HEK293 (cell line): ENCODE results near the gene CDCA3.

Experiments used
- GFI1B ChIP-seq: fragments of 450-650 bp; formaldehyde crosslinking; IDR thresholded peaks from 2 replicates; pipeline ENCODE4 v1.5.1; 2016; ENCODE audit warnings: missing biosample characterization, missing genetic modification characterization
- GLI4 ChIP-seq: fragments of 450-650 bp; formaldehyde crosslinking; IDR thresholded peaks from 2 replicates; pipeline ENCODE4 v1.5.1; 2016; ENCODE audit warnings: missing biosample characterization, missing genetic modification characterization
- OVOL3 ChIP-seq: fragments of 450-650 bp; formaldehyde crosslinking; IDR thresholded peaks from 2 replicates; pipeline ENCODE4 v1.5.1; 2016; ENCODE audit warnings: missing biosample characterization, missing genetic modification characterization
- SETDB1 ChIP-seq: IDR thresholded peaks from one replicate; pipeline ENCODE4 v1.6.1; 2017; ENCODE audit warnings: mild to moderate bottlenecking, low read length, moderate library complexity, mixed read lengths; ENCODE audit not compliant: insufficient read length
- SP2 ChIP-seq: fragments of 450-650 bp; formaldehyde crosslinking; IDR thresholded peaks from 2 replicates; pipeline ENCODE4 v1.5.1; 2016; ENCODE audit warnings: missing biosample characterization, missing genetic modification characterization
- ZFP41 ChIP-seq: fragments of 450-650 bp; formaldehyde crosslinking; IDR thresholded peaks from 2 replicates; pipeline ENCODE4 v1.5.1; 2016; ENCODE audit warnings: missing biosample characterization, missing genetic modification characterization, borderline replicate concordance
- ZFP69B ChIP-seq: fragments of 450-650 bp; formaldehyde crosslinking; IDR thresholded peaks from 2 replicates; pipeline ENCODE4 v1.5.1; 2016; ENCODE audit warnings: missing biosample characterization, missing genetic modification characterization
- ZNF140 ChIP-seq: fragments of 450-650 bp; formaldehyde crosslinking; IDR thresholded peaks from 2 replicates; pipeline ENCODE4 v1.5.1; 2016; ENCODE audit warnings: missing biosample characterization, missing genetic modification characterization
- ZNF157 ChIP-seq: fragments of 450-650 bp; formaldehyde crosslinking; IDR thresholded peaks from 2 replicates; pipeline ENCODE4 v1.5.1; 2016; ENCODE audit warnings: missing biosample characterization, missing genetic modification characterization
- ZNF169 ChIP-seq: fragments of 450-650 bp; formaldehyde crosslinking; IDR thresholded peaks from 2 replicates; pipeline ENCODE4 v1.5.1; 2016; ENCODE audit warnings: missing biosample characterization, missing genetic modification characterization
- ZNF2 ChIP-seq: fragments of 450-650 bp; formaldehyde crosslinking; IDR thresholded peaks from 2 replicates; pipeline ENCODE4 v1.5.1; 2016; ENCODE audit warnings: missing biosample characterization, missing genetic modification characterization
- ZNF24 ChIP-seq: fragments of 450-650 bp; formaldehyde crosslinking; IDR thresholded peaks from 2 replicates; pipeline ENCODE4 v1.5.1; 2016; ENCODE audit warnings: missing biosample characterization, missing genetic modification characterization
- ZNF248 ChIP-seq: fragments of 450-650 bp; formaldehyde crosslinking; IDR thresholded peaks from 2 replicates; pipeline ENCODE4 v1.5.1; 2017; ENCODE audit warnings: missing biosample characterization, missing genetic modification characterization
- ZNF391 ChIP-seq: fragments of 450-650 bp; formaldehyde crosslinking; IDR thresholded peaks from 2 replicates; pipeline ENCODE4 v1.5.1; 2016; ENCODE audit warnings: low read depth, missing biosample characterization, missing genetic modification characterization, borderline replicate concordance
- ZNF416 ChIP-seq: fragments of 450-650 bp; formaldehyde crosslinking; IDR thresholded peaks from 2 replicates; pipeline ENCODE4 v1.5.1; 2016; ENCODE audit warnings: missing biosample characterization, missing genetic modification characterization
- ZNF626 ChIP-seq: fragments of 450-650 bp; sonication (Bioruptor Pico); formaldehyde crosslinking; IDR thresholded peaks from 2 replicates; pipeline ENCODE4 v1.5.1; 2018; ENCODE audit warnings: missing biosample characterization, missing genetic modification characterization, inconsistent platforms
- ZNF654 ChIP-seq: fragments of 450-650 bp; formaldehyde crosslinking; IDR thresholded peaks from 2 replicates; pipeline ENCODE4 v1.5.1; 2016; ENCODE audit warnings: low read depth, missing biosample characterization, missing genetic modification characterization
- ZNF664 ChIP-seq: fragments of 450-650 bp; formaldehyde crosslinking; IDR thresholded peaks from 2 replicates; pipeline ENCODE4 v1.5.1; 2016; ENCODE audit warnings: missing biosample characterization, missing genetic modification characterization
- ZNF701 ChIP-seq: fragments of 450-650 bp; formaldehyde crosslinking; IDR thresholded peaks from 2 replicates; pipeline ENCODE4 v1.5.1; 2016; ENCODE audit warnings: missing biosample characterization, missing genetic modification characterization
- ZNF707 ChIP-seq: fragments of 450-650 bp; formaldehyde crosslinking; IDR thresholded peaks from 2 replicates; pipeline ENCODE4 v1.5.1; 2016; ENCODE audit warnings: missing biosample characterization, missing genetic modification characterization
- ZNF76 ChIP-seq: fragments of 450-650 bp; formaldehyde crosslinking; IDR thresholded peaks from 2 replicates; pipeline ENCODE4; 2016; ENCODE audit warnings: low read depth, missing biosample characterization, missing genetic modification characterization, borderline replicate concordance
- ZNF792 ChIP-seq: fragments of 450-650 bp; formaldehyde crosslinking; IDR thresholded peaks from 2 replicates; pipeline ENCODE4 v1.5.1; 2016; ENCODE audit warnings: missing biosample characterization, missing genetic modification characterization
- ZSCAN23 ChIP-seq: fragments of 450-650 bp; formaldehyde crosslinking; IDR thresholded peaks from 2 replicates; pipeline ENCODE4 v1.5.1; 2016; ENCODE audit warnings: missing biosample characterization, missing genetic modification characterization
- TF ChIP-seq, protein P1 (sequence below): fragments of 450-650 bp; formaldehyde crosslinking; IDR thresholded peaks from 2 replicates; pipeline ENCODE4 v1.5.1; 2017; ENCODE audit warnings: missing biosample characterization, missing genetic modification characterization
- TF ChIP-seq, protein P2 (sequence below): fragments of 450-650 bp; formaldehyde crosslinking; IDR thresholded peaks from 2 replicates; pipeline ENCODE4 v1.5.1; 2016; ENCODE audit warnings: missing biosample characterization, missing genetic modification characterization, borderline replicate concordance
- TF ChIP-seq, protein P3 (sequence below): fragments of 450-650 bp; formaldehyde crosslinking; IDR thresholded peaks from 2 replicates; pipeline ENCODE4 v1.5.1; 2016; ENCODE audit warnings: missing biosample characterization, missing genetic modification characterization
- TF ChIP-seq, protein P4 (sequence below): fragments of 450-650 bp; formaldehyde crosslinking; IDR thresholded peaks from 2 replicates; pipeline ENCODE4 v1.5.1; 2017; ENCODE audit warnings: missing biosample characterization, missing genetic modification characterization
- TF ChIP-seq, protein P5 (sequence below): fragments of 450-650 bp; formaldehyde crosslinking; conservative IDR thresholded peaks from 2 replicates; pipeline ENCODE4 v1.5.1; 2016; ENCODE audit warnings: low read depth, missing biosample characterization, missing genetic modification characterization

CDCA3 gene

DNA sequence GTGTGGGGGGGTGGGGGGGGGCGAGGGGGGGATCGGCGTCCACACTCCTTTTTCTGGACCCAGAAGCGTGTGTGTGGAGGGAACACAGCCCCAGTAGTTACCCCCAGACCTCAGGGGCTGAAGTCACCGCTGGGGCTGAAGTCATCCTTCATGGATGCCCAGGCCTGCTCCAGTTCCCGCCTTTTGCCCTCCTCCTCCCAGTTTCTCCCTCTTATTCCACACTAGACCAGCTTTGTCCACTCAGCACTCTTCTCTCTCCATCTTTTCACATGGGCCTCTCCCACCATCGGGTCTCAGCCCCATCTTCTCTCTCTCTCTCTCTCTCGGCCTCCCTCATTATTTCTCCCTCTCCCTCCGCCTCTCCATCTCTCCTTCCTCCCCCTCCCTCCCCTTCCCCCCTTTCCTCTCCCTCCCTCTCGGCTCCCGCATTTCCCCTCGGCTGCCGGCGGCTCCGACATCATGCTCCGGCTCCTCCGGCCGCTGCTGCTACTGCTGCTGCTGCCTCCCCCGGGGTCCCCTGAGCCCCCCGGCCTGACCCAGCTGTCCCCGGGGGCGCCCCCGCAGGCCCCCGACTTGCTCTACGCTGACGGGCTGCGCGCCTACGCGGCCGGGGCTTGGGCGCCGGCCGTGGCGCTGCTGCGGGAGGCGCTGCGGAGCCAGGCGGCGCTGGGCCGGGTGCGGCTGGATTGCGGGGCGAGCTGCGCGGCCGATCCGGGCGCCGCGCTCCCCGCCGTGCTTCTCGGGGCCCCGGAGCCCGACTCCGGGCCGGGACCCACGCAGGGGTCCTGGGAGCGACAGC, 22.9 kb downstream of the CDCA3 start, which contains the start of gene P3H3 (continued):
- peak; percentile 80 for TF ChIP-seq SP2 (tag by site-specific recombination)
- no peak for TF ChIP-seq ZNF707 (tag by site-specific recombination)
- TF ChIP-seq ZNF157 (tag by site-specific recombination), result no peak
- peak; percentile 59; the same call in 1 of the 2 replicates for TF ChIP-seq ZNF24 (tag by site-specific recombination)
- TF ChIP-seq GFI1B (tag by site-specific recombination), result no peak
- TF ChIP-seq ZSCAN23, result peak; percentile 67; the same call in 1 of the 2 replicates
- TF ChIP-seq ZNF654 (tag by site-specific recombination), result no peak
- peak; percentile 63; the same call in 1 of the 2 replicates for TF ChIP-seq ZNF391 (tag by site-specific recombination)
- peak; percentile 92; the same call in 1 of the 2 replicates for TF ChIP-seq GLI4 (tag by site-specific recombination)
- TF ChIP-seq ZNF416 (tag by site-specific recombination), result no peak
- TF ChIP-seq ZNF701 (tag by site-specific recombination), result peak; percentile 55; the same call in 1 of the 2 replicates
- no peak for TF ChIP-seq SETDB1
- TF ChIP-seq, protein P1, sequence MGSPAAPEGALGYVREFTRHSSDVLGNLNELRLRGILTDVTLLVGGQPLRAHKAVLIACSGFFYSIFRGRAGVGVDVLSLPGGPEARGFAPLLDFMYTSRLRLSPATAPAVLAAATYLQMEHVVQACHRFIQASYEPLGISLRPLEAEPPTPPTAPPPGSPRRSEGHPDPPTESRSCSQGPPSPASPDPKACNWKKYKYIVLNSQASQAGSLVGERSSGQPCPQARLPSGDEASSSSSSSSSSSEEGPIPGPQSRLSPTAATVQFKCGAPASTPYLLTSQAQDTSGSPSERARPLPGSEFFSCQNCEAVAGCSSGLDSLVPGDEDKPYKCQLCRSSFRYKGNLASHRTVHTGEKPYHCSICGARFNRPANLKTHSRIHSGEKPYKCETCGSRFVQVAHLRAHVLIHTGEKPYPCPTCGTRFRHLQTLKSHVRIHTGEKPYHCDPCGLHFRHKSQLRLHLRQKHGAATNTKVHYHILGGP (tag by site-specific recombination), result peak; percentile 15; the same call in 1 of the 2 replicates
- 0 out of 2 replicates have a peak, but pooled peaks have one; percentile 13 for TF ChIP-seq ZNF2 (tag by site-specific recombination)
- TF ChIP-seq OVOL3 (tag by site-specific recombination), result no peak
- peak; percentile 26; the same call in 1 of the 2 replicates for TF ChIP-seq ZNF664 (tag by site-specific recombination)
- TF ChIP-seq ZNF76, result peak; percentile 76
- TF ChIP-seq ZFP69B (tag by site-specific recombination), result peak; percentile 87
- TF ChIP-seq, protein P2, sequence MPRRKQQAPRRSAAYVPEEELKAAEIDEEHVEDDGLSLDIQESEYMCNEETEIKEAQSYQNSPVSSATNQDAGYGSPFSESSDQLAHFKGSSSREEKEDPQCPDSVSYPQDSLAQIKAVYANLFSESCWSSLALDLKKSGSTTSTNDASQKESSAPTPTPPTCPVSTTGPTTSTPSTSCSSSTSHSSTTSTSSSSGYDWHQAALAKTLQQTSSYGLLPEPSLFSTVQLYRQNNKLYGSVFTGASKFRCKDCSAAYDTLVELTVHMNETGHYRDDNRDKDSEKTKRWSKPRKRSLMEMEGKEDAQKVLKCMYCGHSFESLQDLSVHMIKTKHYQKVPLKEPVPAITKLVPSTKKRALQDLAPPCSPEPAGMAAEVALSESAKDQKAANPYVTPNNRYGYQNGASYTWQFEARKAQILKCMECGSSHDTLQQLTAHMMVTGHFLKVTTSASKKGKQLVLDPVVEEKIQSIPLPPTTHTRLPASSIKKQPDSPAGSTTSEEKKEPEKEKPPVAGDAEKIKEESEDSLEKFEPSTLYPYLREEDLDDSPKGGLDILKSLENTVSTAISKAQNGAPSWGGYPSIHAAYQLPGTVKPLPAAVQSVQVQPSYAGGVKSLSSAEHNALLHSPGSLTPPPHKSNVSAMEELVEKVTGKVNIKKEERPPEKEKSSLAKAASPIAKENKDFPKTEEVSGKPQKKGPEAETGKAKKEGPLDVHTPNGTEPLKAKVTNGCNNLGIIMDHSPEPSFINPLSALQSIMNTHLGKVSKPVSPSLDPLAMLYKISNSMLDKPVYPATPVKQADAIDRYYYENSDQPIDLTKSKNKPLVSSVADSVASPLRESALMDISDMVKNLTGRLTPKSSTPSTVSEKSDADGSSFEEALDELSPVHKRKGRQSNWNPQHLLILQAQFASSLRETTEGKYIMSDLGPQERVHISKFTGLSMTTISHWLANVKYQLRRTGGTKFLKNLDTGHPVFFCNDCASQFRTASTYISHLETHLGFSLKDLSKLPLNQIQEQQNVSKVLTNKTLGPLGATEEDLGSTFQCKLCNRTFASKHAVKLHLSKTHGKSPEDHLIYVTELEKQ (tag by site-specific recombination), result peak; percentile 42; the same call in 1 of the 2 replicates
- TF ChIP-seq ZFP41, result no peak
- no peak for TF ChIP-seq ZNF140 (tag by site-specific recombination)
- TF ChIP-seq ZNF792 (tag by site-specific recombination), result 0 out of 2 replicates have a peak, but pooled peaks have one; percentile 52
- TF ChIP-seq, protein P3, sequence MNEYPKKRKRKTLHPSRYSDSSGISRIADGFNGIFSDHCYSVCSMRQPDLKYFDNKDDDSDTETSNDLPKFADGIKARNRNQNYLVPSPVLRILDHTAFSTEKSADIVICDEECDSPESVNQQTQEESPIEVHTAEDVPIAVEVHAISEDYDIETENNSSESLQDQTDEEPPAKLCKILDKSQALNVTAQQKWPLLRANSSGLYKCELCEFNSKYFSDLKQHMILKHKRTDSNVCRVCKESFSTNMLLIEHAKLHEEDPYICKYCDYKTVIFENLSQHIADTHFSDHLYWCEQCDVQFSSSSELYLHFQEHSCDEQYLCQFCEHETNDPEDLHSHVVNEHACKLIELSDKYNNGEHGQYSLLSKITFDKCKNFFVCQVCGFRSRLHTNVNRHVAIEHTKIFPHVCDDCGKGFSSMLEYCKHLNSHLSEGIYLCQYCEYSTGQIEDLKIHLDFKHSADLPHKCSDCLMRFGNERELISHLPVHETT (tag by site-specific recombination), result peak; percentile 95
- TF ChIP-seq ZNF248 (tag by site-specific recombination), result no peak
- TF ChIP-seq ZNF169 (tag by site-specific recombination), result no peak
- TF ChIP-seq, protein P4, sequence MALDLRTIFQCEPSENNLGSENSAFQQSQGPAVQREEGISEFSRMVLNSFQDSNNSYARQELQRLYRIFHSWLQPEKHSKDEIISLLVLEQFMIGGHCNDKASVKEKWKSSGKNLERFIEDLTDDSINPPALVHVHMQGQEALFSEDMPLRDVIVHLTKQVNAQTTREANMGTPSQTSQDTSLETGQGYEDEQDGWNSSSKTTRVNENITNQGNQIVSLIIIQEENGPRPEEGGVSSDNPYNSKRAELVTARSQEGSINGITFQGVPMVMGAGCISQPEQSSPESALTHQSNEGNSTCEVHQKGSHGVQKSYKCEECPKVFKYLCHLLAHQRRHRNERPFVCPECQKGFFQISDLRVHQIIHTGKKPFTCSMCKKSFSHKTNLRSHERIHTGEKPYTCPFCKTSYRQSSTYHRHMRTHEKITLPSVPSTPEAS, result peak; percentile 39; the same call in 1 of the 2 replicates
- TF ChIP-seq, protein P5, sequence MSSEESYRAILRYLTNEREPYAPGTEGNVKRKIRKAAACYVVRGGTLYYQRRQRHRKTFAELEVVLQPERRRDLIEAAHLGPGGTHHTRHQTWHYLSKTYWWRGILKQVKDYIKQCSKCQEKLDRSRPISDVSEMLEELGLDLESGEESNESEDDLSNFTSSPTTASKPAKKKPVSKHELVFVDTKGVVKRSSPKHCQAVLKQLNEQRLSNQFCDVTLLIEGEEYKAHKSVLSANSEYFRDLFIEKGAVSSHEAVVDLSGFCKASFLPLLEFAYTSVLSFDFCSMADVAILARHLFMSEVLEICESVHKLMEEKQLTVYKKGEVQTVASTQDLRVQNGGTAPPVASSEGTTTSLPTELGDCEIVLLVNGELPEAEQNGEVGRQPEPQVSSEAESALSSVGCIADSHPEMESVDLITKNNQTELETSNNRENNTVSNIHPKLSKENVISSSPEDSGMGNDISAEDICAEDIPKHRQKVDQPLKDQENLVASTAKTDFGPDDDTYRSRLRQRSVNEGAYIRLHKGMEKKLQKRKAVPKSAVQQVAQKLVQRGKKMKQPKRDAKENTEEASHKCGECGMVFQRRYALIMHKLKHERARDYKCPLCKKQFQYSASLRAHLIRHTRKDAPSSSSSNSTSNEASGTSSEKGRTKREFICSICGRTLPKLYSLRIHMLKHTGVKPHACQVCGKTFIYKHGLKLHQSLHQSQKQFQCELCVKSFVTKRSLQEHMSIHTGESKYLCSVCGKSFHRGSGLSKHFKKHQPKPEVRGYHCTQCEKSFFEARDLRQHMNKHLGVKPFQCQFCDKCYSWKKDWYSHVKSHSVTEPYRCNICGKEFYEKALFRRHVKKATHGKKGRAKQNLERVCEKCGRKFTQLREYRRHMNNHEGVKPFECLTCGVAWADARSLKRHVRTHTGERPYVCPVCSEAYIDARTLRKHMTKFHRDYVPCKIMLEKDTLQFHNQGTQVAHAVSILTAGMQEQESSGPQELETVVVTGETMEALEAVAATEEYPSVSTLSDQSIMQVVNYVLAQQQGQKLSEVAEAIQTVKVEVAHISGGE (tag by site-specific recombination), result no peak; the same call in 1 of the 2 replicates
- TF ChIP-seq ZNF626 (tag by site-specific recombination), result no peak
